Psoas muscle (tissue), 8 donors: ENCODE data around the gene BCAS3. TPM values are rescaled to one million over a fixed set of nuclear protein-coding genes. Genes with fewer than 3 reads are reported as not detected.

Experiments used
- ATAC-seq, 4 donors: fragments of 200-7000 bp; cut with Tn5 transposase; one replicate each; pipeline ENCODE4 v1.9.1; 2020; ENCODE audit warnings: moderate library complexity in 3 of 4, mild to moderate bottlenecking in 2 of 4
- DNase-seq, 2 donors: peaks; one replicate each; pipeline ENCODE4 v3.0.0-alpha.2; 2020
- H3K27ac ChIP-seq: fragments of 200-600 bp; one replicate; pipeline ENCODE4 v1.8.0; 2022
- H3K27me3 ChIP-seq, 3 donors: fragments of 200-600 bp in 1 of 3; one replicate each; pipeline versions ENCODE4 v1.6.1 to v1.8.0; 2013 to 2022; ENCODE audit warnings: low read length in 2 of 3, mild to moderate bottlenecking in 2 of 3, moderate library complexity in 1 of 3; ENCODE audit not compliant: insufficient read depth in 3 of 3
- H3K36me3 ChIP-seq, 2 donors: fragments of 200-600 bp in 1 of 2; one replicate each; pipeline versions ENCODE4 v1.6.1 to v1.8.0; 2013 to 2022; ENCODE audit warnings: low read depth in 1 of 2, mild to moderate bottlenecking in 1 of 2, moderate library complexity in 1 of 2; ENCODE audit not compliant: insufficient read depth in 1 of 2
- H3K4me1 ChIP-seq: fragments of 200-600 bp; one replicate; pipeline ENCODE4 v1.8.0; 2022
- H3K4me3 ChIP-seq: fragments of 200-600 bp; one replicate; pipeline ENCODE4 v1.8.0; 2022; ENCODE audit warnings: mild to moderate bottlenecking
- H3K9me3 ChIP-seq: fragments of 200-600 bp; one replicate; pipeline ENCODE4 v1.8.0; 2022
- CTCF ChIP-seq: fragments of 200-600 bp; IDR thresholded peaks from one replicate; pipeline ENCODE4 v1.8.0; 2022; ENCODE audit warnings: antibody characterized with exemption
- WGBS, 3 donors: extraction: QIAGEN DNeasy Blood & Tissue Kit; methylation state at CpG; one replicate each; pipeline versions ENCODE4 v1.1.6 to v1.1.7; 2013; 5-methylcytosine and 5-hydroxymethylcytosine counted together
- intact Hi-C, 2 donors: fragments of 100-400 bp; cut with DNase I; formaldehyde crosslinking; loops; one replicate each; pipeline versions ENCODE4 v1.11.0 to v1.14.2; 2022
- polyA plus RNA-seq, 3 donors: library from polyadenylated mRNA; stranded (reverse); fragments of 200-250 nt; gene quantifications; one replicate each; pipeline ENCODE4 v1.2.3, GENCODE V29; 2013
- total RNA-seq, 4 donors: library from RNA; stranded (reverse); fragmentation: NEBNext Ultra II Directional in 2 of 4; extraction: Animal tissue kit (Norgen Biotek cat#: 25700) in 2 of 4; gene quantifications; one replicate each; pipeline versions ENCODE4 v1.2.1 to v1.2.4, GENCODE V29; 2021 to 2023
- donor health status: healthy with polysubstance abuse.
- donor health status: DM: no; HTN: no; CAD: no; lungs with moderate emphysema.
- donor health status: Bipolar disorder and iron deficiency.
- donor health status: healthy.
- donor health status: DM: yes; HTN: yes; CAD: no.
- donor health status: DM: no; HTN: no; CAD: no.
- donor health status: DM: no; HTN: no; CAD: no.
- donor health status: DM: yes; HTN: yes; CAD: no.

BCAS3 gene
- total and polyA plus RNA-seq, 7 donors, result 2.4 to 28.8 (median 15.0) TPM

- DNase-seq (no peak), ATAC-seq (no peak)
- H3K4me1 ChIP-seq, result no peaks in the 10 kb centered on the region
- H3K36me3 ChIP-seq, result no peaks in the 10 kb centered on the region
- H3K4me3 ChIP-seq, result no peak overlapping the region
- intact Hi-C loops, result no loop called here
- TF ChIP-seq CTCF, result no peak
- no peak overlapping the region for H3K27ac ChIP-seq
- H3K27me3 ChIP-seq, result no peaks in the 10 kb centered on the region
- WGBS, 3 donors, result 87 to 91% (median 88%) methylated on average over 3 of the region's 3 CpGs
- H3K9me3 ChIP-seq, result no peaks in the 10 kb centered on the region
Observed at GRCh38 chr17:60840456-60840855, 162.8 kb downstream of the BCAS3 start.

- intact Hi-C loops, result no loop called here
- Histone ChIP-seq H3K27ac (no peak overlapping the region), H3K4me3 (no peak overlapping the region), H3K9me3 (no peaks in the 10 kb centered on the region), H3K36me3 (no peaks in the 10 kb centered on the region), H3K27me3 (no peaks in the 10 kb centered on the region), H3K4me1 (no peaks in the 10 kb centered on the region)
- 96 to 98% (median 97%) methylated on average over 6 of the region's 6 CpGs for WGBS, 3 donors
- DNase-seq (no peak), ATAC-seq (no peak)
- TF ChIP-seq CTCF, result no peak
Observed at GRCh38 chr17:60845012-60845411, 167.4 kb downstream of the BCAS3 start.

- 89 to 95% (median 91%) methylated on average over 1 of the region's 1 CpG for WGBS, 3 donors
- Histone ChIP-seq H3K27ac (no peak overlapping the region), H3K9me3 (no peaks in the 10 kb centered on the region), H3K27me3 (no peaks in the 10 kb centered on the region), H3K4me3 (no peak overlapping the region), H3K4me1 (no peaks in the 10 kb centered on the region), H3K36me3 (no peaks in the 10 kb centered on the region)
- DNase-seq (no peak), ATAC-seq (no peak)
- no peak for TF ChIP-seq CTCF
- intact Hi-C loops, result no loop called here
Observed at GRCh38 chr17:60846175-60846574, 168.5 kb downstream of the BCAS3 start.

GRCh38 chr17:60851181-60851580 is 173.5 kb downstream of the BCAS3 start:
- intact Hi-C loops, result no loop called here

More at GRCh38 chr17:60851181-60851580, 173.5 kb downstream of the BCAS3 start:
- DNase-seq, result no peak
- ATAC-seq, result no peak
- H3K4me3 ChIP-seq, result no peak overlapping the region
- no peak overlapping the region for H3K27ac ChIP-seq
- no peaks in the 10 kb centered on the region for H3K36me3 ChIP-seq
- no peaks in the 10 kb centered on the region for H3K9me3 ChIP-seq
- no peak for TF ChIP-seq CTCF
- H3K27me3 ChIP-seq, result no peaks in the 10 kb centered on the region
- H3K4me1 ChIP-seq, result no peaks in the 10 kb centered on the region
- WGBS, 3 donors, result 65 to 76% (median 69%) methylated on average over 17 of the region's 17 CpGs
